ENCODE results near the gene SLC7A11.

GRCh38 chr4:138225477-138225876, 16.7 kb downstream of the SLC7A11 start:
- TF ChIP-seq CTCF (conservative IDR thresholded peaks at IDR 0.05): no peak
- no peak for TF ChIP-seq ZFX (IDR thresholded peaks at IDR 0.05)

Data from C4-2B (cell line).